PFSK-1 (cell line): ENCODE results near the gene PAFAH2.

Source experiments
- FOXP2 ChIP-seq: optimal IDR thresholded peaks from 2 replicates; pipeline ENCODE3; 2011; ENCODE audit warnings: borderline replicate concordance, control low read depth, inconsistent platforms; ENCODE audit not compliant: insufficient read depth; ENCODE audit errors: extremely low read length, extremely low read depth
- POLR2AphosphoS5 ChIP-seq: IDR thresholded peaks from 2 replicates; pipeline ENCODE4 v1.6.1; 2012; ENCODE audit warnings: low read depth, mild to moderate bottlenecking, control low read depth, low read length, moderate library complexity
- REST ChIP-seq, 2 experiments: IDR thresholded peaks; 2 replicates each; pipeline versions ENCODE4 v1.6.1 to v1.8.0; 2011 to 2012; ENCODE audit warnings: low read depth in 2 of 2, low read length in 2 of 2, control low read depth in 1 of 2, inconsistent platforms in 1 of 2, mild to moderate bottlenecking in 1 of 2, moderate library complexity in 1 of 2; ENCODE audit not compliant: insufficient read depth in 1 of 2
- SIN3A ChIP-seq: IDR thresholded peaks from 2 replicates; pipeline ENCODE4 v1.6.1; 2012; ENCODE audit warnings: mild to moderate bottlenecking, low read length, moderate library complexity, borderline replicate concordance; ENCODE audit not compliant: insufficient read depth
- TAF1 ChIP-seq: IDR thresholded peaks from 2 replicates; pipeline ENCODE4 v1.6.1; 2012; ENCODE audit warnings: low read length, control low read depth, borderline replicate concordance; ENCODE audit not compliant: insufficient read depth

PAFAH2 gene

DNA sequence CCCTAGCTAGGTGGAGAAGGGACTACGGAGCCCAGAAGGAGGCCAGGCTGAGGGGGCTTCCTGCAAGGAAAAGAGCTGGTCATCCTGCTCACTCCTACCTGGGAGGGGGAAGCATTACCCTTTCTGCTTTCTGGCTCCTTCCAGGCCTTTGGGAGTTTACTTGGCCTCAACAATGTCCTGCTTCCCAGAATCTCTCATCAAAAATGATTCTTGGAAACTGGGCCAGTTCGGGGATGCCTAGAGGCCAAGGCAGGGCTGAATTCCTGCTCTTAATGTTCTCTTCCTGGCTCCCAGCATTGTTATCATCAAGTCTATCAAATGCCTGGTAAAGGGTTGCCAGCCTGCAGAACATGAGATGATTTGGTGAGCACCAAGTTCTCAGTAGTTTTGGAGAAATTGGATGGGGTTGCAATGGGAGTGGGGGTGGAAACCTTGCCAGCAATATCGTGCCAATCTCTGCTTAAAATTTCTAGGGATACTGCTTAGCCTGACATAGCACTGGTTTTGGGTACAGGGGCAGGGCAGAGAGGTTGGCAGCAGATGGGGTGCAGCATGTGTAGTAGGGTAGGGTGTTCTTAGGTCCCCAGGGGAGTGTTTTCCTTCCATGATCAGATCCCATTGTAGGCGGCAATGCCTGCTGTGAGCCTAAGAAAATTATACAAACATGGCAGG lies 7.7 kb upstream of the PAFAH2 start:
- no peak for TF ChIP-seq TAF1
- TF ChIP-seq POLR2AphosphoS5, result no peak
- TF ChIP-seq REST (IDR thresholded peaks at IDR 0.05; ENCODE audit: insufficient read depth in 1 of 2, low read depth in 2 of 2, low read length in 2 of 2), result no peak
- no peak for TF ChIP-seq FOXP2
- TF ChIP-seq SIN3A, result no peak

GRCh38 chr1:26003756-26004155 lies 5.9 kb upstream of the PAFAH2 start:
- TF ChIP-seq TAF1 (no peak), POLR2AphosphoS5 (no peak), SIN3A (no peak)

GRCh38 chr1:26003262-26003661 lies 5.4 kb upstream of the PAFAH2 start:
- TF ChIP-seq POLR2AphosphoS5 (no peak), SIN3A (no peak), FOXP2 (no peak), REST (IDR thresholded peaks at IDR 0.05; ENCODE audit: insufficient read depth in 1 of 2, low read depth in 2 of 2, low read length in 2 of 2) (no peak), TAF1 (no peak)

DNA sequence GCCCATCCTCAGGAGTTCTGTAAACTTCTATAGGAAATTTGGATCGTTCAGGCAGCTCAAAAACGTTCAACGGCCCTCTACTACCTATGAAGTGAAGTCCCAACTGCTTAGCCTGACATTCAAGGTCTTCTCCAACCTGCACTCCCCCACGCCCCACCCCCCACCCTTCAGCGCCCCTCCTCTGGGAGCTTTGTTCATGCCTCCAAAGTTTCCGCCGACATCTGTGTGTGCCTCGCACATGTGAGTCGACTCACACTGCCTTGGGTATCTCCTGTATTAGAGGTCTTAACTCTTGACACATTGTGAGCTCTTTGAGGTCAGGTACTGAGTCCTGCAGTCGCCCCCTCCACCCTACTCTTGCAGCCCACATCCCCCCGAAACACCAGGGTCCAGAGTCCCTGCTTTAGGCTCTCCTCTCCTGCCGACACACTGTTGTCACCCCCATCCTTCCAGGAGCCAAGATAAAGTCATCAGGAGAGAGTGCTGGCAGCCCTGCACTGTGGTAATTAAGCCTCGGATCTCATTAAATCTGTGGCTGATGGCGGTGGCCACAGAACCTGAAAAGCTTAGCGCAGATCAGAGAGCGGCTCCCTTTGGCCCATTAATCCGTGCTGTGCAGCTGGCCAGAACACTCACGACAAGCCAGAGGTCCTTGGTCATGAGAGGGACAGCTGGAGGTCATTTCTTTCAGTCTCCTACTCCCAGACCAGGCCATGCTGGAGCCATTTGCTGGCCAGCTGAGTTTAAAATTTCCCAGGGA lies 1.4 kb upstream of the PAFAH2 start:
- TF ChIP-seq FOXP2, result no peak
- TF ChIP-seq REST (IDR thresholded peaks at IDR 0.05; ENCODE audit: insufficient read depth in 1 of 2, low read depth in 2 of 2, low read length in 2 of 2), result no peak
- TF ChIP-seq TAF1, result no peak
- no peak for TF ChIP-seq POLR2AphosphoS5
- no peak for TF ChIP-seq SIN3A

DNA sequence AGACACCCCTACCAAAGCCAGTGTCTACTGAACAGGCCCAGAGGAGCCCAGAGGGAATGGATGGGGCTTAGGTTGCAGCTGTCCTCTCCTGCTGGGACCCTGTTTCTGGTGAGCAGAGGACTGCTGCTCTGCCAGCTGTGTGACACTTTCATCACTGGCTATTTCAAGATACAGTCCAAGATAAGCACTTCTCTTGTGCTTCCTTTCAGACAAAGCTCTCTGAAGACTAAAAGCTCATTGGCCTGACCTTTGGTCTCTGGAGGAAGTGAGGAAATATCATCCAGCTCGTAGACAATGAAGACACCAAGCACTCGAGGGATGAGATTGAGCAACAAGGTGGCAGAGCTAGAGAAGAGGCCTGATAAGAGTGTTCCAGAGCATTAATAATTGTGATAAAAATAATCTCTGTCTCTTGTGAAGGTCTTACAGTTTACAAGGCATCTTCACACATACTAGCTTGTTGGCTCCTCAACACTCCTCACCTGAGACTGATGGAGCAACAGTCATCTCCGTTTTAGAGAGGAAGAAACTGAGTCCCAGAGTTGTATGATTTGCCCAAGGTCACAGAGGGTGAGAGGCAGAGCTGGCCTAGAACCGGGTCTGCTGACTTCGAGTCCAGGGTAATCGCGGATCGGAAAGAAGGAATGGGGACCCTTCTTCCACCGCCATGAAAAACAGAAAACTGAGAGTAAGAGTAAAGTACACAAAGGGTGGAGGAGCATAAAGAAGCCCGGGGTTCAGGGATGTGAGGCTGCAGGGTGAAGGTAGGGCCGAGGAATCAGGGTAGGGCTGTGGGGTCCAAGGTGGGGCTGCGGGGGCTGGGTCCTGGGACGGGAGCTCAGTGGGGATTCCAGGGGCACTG lies 666 bp downstream of the PAFAH2 start:
- no peak for TF ChIP-seq FOXP2
- TF ChIP-seq REST (IDR thresholded peaks at IDR 0.05; ENCODE audit: insufficient read depth in 1 of 2, low read depth in 2 of 2, low read length in 2 of 2), result no peak
- TF ChIP-seq SIN3A, result no peak
- TF ChIP-seq TAF1, result no peak
- no peak for TF ChIP-seq POLR2AphosphoS5
